ENCODE measurements around the gene HECTD4. TPM values are rescaled to one million over a fixed set of nuclear protein-coding genes. Genes with fewer than 3 reads are reported as not detected.
A peak's percentile ranks its signal among the peaks of the same experiment; 100 is the strongest.

The HECTD4 gene
- total and polyA plus RNA-seq, 11 donors, result 6.3 to 30.7 (median 23.1) TPM

- TF ChIP-seq CTCF (IDR thresholded peaks at IDR 0.05) (no peak), POLR2A (IDR thresholded peaks at IDR 0.05) (no peak)
- peak in 1 of 5 donors; percentile 29 for DNase-seq
- no peak for ATAC-seq
- H3K27ac ChIP-seq, result no peak overlapping the region
- no peaks in the 10 kb centered on the region for H3K4me1 ChIP-seq
- no peak overlapping the region for H3K4me3 ChIP-seq
- H3K27me3 ChIP-seq, result no peaks in the 10 kb centered on the region
- peaks cover 0 to 70% (median 51%) of the 10 kb centered on the region in 9 donors for H3K36me3 ChIP-seq
- intact Hi-C loops (cut with DNase I), result no loop called here
- no peaks in the 10 kb centered on the region for H3K9me3 ChIP-seq
- 92 to 99% (median 97%) methylated on average over 11 to 26 of the region's 26 CpGs for WGBS, 4 donors
Measured at GRCh38 chr12:112166051-112167015, 215.9 kb downstream of the HECTD4 start.

GRCh38 chr12:112165624-112166023, 216.6 kb downstream of the HECTD4 start:
- H3K4me1 ChIP-seq, result no peaks in the 10 kb centered on the region
- peaks cover 0 to 69% (median 51%) of the 10 kb centered on the region in 9 donors for H3K36me3 ChIP-seq
- DNase-seq (peak in 1 of 5 donors; percentile 23), ATAC-seq (no peak)
- TF ChIP-seq CTCF (IDR thresholded peaks at IDR 0.05) (no peak), POLR2A (IDR thresholded peaks at IDR 0.05) (no peak)
- no peaks in the 10 kb centered on the region for H3K9me3 ChIP-seq
- no peak overlapping the region for H3K4me3 ChIP-seq
- no peak overlapping the region for H3K27ac ChIP-seq
- 97 to 99% (median 98%) methylated on average over 13 of the region's 13 CpGs for WGBS, 4 donors
- intact Hi-C loops (cut with DNase I), result no loop called here
- no peaks in the 10 kb centered on the region for H3K27me3 ChIP-seq

GRCh38 chr12:112164011-112164660, 218.1 kb downstream of the HECTD4 start:
- peaks cover 0 to 69% (median 59%) of the 10 kb centered on the region in 9 donors for H3K36me3 ChIP-seq
- no peak for ATAC-seq

More at GRCh38 chr12:112164011-112164660, 218.1 kb downstream of the HECTD4 start:
- H3K27me3 ChIP-seq, result no peaks in the 10 kb centered on the region
- no peaks in the 10 kb centered on the region for H3K9me3 ChIP-seq
- intact Hi-C loops (cut with DNase I), result no loop called here
- H3K4me3 ChIP-seq, result no peak overlapping the region
- H3K27ac ChIP-seq, result no peak overlapping the region
- 92 to 96% (median 93%) methylated on average over 19 to 26 of the region's 26 CpGs for WGBS, 4 donors
- H3K4me1 ChIP-seq, result no peaks in the 10 kb centered on the region
- TF ChIP-seq CTCF (IDR thresholded peaks at IDR 0.05), result no peak
- no peak for TF ChIP-seq POLR2A (IDR thresholded peaks at IDR 0.05)
- DNase-seq, result peak in 1 of 5 donors; percentile 60
